Stomach smooth muscle (tissue), 2 donors: ENCODE results near the gene MMP8.

Source experiments
- H3K27ac ChIP-seq: one replicate; pipeline ENCODE4 v1.7.0; 2013; ENCODE audit warnings: mild to moderate bottlenecking, low read length, inconsistent platforms
- H3K27me3 ChIP-seq, 2 donors: one replicate each; pipeline ENCODE4 v1.7.0; 2013; ENCODE audit warnings: low read length in 2 of 2; ENCODE audit not compliant: insufficient read depth in 2 of 2, control insufficient read depth in 1 of 2
- H3K36me3 ChIP-seq, 2 donors: one replicate each; pipeline ENCODE4 v1.7.0; 2013; ENCODE audit warnings: low read length in 2 of 2; ENCODE audit not compliant: control insufficient read depth in 2 of 2, insufficient read depth in 2 of 2
- H3K4me1 ChIP-seq: one replicate; pipeline ENCODE4 v1.7.0; 2013; ENCODE audit warnings: low read length; ENCODE audit not compliant: control insufficient read depth, insufficient read depth
- H3K4me3 ChIP-seq, 2 donors: one replicate each; pipeline ENCODE4 v1.7.0; 2013; ENCODE audit warnings: low read length in 2 of 2
- H3K9ac ChIP-seq, 2 donors: one replicate each; pipeline ENCODE4 v1.7.0; 2013; ENCODE audit warnings: low read length in 2 of 2, mild to moderate bottlenecking in 1 of 2
- H3K9me3 ChIP-seq, 2 donors: one replicate each; pipeline ENCODE4 v1.7.0; 2013; ENCODE audit warnings: low read length in 2 of 2; ENCODE audit not compliant: control insufficient read depth in 2 of 2
- donor health status: healthy.
- donor health status: Pancreatic carcinoma.

The MMP8 gene, protein sequence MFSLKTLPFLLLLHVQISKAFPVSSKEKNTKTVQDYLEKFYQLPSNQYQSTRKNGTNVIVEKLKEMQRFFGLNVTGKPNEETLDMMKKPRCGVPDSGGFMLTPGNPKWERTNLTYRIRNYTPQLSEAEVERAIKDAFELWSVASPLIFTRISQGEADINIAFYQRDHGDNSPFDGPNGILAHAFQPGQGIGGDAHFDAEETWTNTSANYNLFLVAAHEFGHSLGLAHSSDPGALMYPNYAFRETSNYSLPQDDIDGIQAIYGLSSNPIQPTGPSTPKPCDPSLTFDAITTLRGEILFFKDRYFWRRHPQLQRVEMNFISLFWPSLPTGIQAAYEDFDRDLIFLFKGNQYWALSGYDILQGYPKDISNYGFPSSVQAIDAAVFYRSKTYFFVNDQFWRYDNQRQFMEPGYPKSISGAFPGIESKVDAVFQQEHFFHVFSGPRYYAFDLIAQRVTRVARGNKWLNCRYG

DNA sequence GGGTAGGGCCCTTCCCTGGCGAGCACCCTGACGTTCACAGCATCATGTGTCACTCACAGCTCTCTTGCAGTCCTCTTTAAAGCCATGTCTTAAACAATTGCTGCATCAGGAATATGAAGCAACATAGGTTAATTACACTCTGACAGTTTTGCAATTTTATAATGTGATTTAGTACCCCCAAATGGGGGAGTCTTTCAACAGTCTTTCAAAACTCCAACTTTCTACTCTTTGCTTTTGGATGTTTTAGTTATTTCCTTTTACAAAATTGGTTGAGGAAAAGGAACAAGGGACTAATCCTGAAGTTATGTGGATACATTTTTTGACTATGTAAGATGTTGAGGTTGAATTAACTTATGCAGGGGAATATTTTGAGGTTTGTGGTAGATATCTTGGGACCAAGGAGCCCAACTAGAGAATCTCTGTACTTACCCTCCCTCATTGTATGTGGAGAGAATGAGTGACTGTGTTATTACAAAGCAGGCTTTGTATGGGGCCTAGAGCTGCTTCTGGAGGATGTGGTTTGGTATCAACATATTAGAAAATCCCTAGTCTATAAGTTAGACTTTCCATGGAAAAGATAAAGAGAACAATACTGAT lies at the start of gene MMP8:
TSS of gene MMP8 (minus strand) at position 51 of the 597 bp plus-strand sequence. CDS start 99 bp downstream, outside the sequence.
- no peak within 1 kb of the TSS for H3K9ac ChIP-seq
- H3K27me3 ChIP-seq, result no peaks in the 10 kb centered on the region
- no peak within 1 kb of the TSS for H3K4me3 ChIP-seq
- no peaks in the 10 kb centered on the region for H3K36me3 ChIP-seq
- no peaks in the 10 kb centered on the region for H3K4me1 ChIP-seq
- no peak within 1 kb of the TSS for H3K27ac ChIP-seq
- H3K9me3 ChIP-seq, result peaks cover 0 to 2% of the 10 kb centered on the region in 2 donors

DNA sequence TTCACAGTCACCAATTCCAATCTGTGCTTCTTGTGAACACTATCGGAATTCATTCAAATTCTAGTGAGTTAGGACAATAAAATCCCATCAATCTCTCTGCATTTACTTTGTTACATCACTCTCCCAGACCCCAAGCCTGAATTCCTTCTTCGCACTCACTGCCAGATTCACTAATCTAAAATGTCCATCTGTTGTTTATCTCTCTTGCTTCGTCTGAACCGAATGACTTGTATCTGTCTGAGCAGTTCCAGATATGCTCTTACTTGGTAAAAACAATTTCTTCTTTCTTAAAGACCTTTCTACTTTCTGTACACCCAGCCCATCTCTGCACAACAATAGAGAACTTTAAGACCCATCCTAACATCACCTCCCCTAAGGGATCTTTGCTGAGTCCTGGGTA lies 48.6 kb upstream of the MMP8 start:
- Histone ChIP-seq H3K36me3 (no peaks in the 10 kb centered on the region), H3K4me1 (no peaks in the 10 kb centered on the region), H3K27ac (no peak overlapping the region), H3K9me3 (no peaks in the 10 kb centered on the region), H3K4me3 (no peak overlapping the region), H3K27me3 (no peaks in the 10 kb centered on the region), H3K9ac (no peak overlapping the region)

DNA sequence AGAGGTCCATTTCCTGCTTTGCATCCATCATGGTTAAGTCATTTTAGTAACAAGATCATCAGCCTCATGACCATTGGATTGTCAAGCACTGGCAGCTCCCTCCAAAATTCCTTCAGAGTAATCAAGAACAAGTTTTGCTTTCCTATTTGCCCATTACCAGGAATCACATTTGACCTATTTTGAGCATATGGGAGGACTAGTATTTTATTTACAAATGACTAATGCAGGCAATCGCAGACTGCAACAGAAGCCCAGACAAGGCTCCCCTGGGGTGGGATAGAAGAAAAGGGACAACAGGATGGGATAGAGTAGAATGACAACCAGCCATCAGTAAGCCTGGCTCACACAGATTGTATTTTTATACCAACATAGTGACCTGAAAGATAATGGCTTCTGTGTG lies 46.6 kb upstream of the MMP8 start:
- Histone ChIP-seq H3K36me3 (no peaks in the 10 kb centered on the region), H3K4me1 (no peaks in the 10 kb centered on the region), H3K4me3 (no peak overlapping the region), H3K27ac (no peak overlapping the region), H3K9ac (no peak overlapping the region), H3K27me3 (no peaks in the 10 kb centered on the region), H3K9me3 (no peaks in the 10 kb centered on the region)

DNA sequence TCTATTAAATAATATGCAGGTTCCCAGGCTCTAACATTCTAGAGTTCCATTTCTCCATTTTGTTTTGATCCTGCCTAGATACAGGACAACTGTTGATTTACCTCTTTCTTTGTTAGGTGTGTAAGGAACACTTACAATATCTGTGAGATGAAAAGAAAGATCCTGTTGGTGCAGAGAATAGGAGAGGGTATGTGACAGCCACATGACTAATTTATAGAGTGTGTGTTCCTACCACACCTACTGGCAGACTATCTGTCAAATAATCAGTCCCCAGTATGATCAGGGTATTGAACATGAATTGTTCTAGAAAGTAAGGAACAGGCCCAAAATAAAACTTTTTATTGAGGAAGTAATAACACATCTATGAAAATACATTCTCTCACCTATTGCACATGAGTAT lies 45.4 kb upstream of the MMP8 start:
- Histone ChIP-seq H3K27ac (no peak overlapping the region), H3K9me3 (no peaks in the 10 kb centered on the region), H3K36me3 (no peaks in the 10 kb centered on the region), H3K4me3 (no peak overlapping the region), H3K27me3 (no peaks in the 10 kb centered on the region), H3K9ac (no peak overlapping the region), H3K4me1 (no peaks in the 10 kb centered on the region)

DNA sequence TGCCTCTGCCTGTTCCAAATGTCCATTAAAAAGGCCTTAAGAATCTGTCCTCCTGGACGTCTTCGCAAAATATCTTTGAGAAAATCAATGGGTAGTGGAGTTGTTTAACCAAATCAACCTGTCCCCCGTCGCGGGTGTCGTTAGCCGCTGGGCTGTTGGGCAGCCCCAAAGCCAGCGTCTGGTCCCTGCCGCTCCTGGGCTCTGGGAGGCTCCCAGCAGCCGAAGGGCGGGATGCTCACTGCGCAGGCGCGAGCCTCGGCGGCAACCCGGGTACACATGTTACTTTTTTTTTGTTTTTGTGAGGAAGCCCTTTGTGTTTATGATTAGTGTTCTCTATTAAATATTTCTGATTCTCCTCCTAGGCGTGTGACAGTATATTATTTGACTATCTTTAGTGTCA lies 43.0 kb upstream of the MMP8 start:
- Histone ChIP-seq H3K4me1 (no peaks in the 10 kb centered on the region), H3K9me3 (no peaks in the 10 kb centered on the region)

DNA sequence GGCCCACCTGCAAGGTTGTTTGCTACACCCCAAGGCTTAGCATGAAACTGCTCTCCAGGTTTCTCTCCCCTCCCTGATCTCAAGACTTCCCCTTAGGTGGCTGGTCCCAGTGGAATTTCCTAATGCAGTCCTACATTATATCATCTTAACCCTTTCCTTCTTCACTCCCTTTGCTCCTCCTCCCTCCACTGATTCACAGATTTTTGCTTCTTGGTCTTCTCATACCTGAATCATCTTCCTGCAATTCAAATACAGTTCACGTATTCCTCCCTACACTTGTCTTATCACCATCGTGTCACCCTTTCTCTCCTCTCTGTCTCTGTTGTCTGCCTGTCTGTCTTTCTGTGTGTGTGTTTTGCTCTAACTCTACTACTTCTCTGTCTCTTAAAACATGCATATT lies 38.7 kb upstream of the MMP8 start:
- no peak overlapping the region for H3K27ac ChIP-seq
- H3K9ac ChIP-seq, result no peak overlapping the region
- no peaks in the 10 kb centered on the region for H3K27me3 ChIP-seq
- H3K36me3 ChIP-seq, result no peaks in the 10 kb centered on the region
- no peak overlapping the region for H3K4me3 ChIP-seq
- no peaks in the 10 kb centered on the region for H3K4me1 ChIP-seq
- H3K9me3 ChIP-seq, result no peaks in the 10 kb centered on the region

More for the DNA sequence above, 43.0 kb upstream of the MMP8 start:
- Histone ChIP-seq H3K27ac (no peak overlapping the region), H3K27me3 (no peaks in the 10 kb centered on the region), H3K4me3 (no peak overlapping the region), H3K9ac (no peak overlapping the region), H3K36me3 (no peaks in the 10 kb centered on the region)

DNA sequence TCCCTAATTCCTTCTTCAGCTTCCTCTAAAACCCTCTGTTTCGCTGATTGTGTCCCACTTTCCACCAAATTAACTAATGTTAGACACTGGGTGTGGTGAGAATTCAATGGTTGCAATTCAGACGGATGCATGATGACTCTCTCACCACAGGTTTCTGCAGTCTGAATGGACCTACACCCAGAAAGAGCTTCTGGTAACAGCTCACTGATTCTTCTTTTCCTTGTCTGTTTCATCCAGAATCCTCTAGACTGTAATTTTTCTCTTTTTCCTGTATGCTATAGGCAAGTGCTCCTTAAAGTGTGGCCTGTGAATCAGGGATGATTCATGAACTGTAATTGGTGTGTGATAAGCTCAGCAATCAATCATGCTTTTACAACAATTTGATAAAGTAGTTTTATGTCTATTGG lies 37.6 kb upstream of the MMP8 start:
- no peaks in the 10 kb centered on the region for H3K27me3 ChIP-seq
- no peaks in the 10 kb centered on the region for H3K4me1 ChIP-seq

DNA sequence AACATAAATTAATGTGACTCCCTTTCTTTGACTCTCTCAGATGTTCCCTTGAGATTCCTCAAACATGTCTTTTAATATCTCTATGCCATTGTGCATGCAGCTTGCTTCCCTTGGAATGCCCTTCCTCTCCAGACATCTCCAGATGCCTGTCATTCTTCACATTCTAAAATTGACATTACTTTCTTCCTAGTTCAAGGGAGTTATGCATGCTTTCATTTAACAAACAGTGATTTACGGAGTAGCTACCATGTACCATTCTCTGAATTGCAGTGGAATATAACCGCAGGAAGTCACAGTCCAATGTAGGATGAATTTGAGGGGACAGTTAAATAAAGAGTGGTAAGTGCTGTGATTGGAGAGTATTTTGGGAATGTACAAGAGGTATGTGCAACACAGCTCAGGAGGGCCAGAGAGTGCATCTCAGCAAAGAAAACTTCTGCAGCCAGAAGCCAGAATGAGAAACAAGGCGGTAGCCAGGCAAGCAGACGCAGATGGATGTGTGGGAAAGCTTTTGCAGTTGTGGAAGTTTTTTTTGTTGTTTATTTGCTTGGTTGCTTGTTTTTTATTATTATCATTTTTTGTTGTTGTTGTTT lies 37.0 kb upstream of the MMP8 start:
- no peak overlapping the region for H3K9ac ChIP-seq
- H3K27ac ChIP-seq, result no peak overlapping the region
- H3K4me1 ChIP-seq, result no peaks in the 10 kb centered on the region
- no peak overlapping the region for H3K4me3 ChIP-seq
- no peaks in the 10 kb centered on the region for H3K9me3 ChIP-seq
- H3K36me3 ChIP-seq, result no peaks in the 10 kb centered on the region
- no peaks in the 10 kb centered on the region for H3K27me3 ChIP-seq

More for the DNA sequence above, 37.6 kb upstream of the MMP8 start:
- H3K9me3 ChIP-seq, result no peaks in the 10 kb centered on the region
- H3K4me3 ChIP-seq, result no peak overlapping the region
- H3K36me3 ChIP-seq, result no peaks in the 10 kb centered on the region
- no peak overlapping the region for H3K27ac ChIP-seq
- no peak overlapping the region for H3K9ac ChIP-seq

DNA sequence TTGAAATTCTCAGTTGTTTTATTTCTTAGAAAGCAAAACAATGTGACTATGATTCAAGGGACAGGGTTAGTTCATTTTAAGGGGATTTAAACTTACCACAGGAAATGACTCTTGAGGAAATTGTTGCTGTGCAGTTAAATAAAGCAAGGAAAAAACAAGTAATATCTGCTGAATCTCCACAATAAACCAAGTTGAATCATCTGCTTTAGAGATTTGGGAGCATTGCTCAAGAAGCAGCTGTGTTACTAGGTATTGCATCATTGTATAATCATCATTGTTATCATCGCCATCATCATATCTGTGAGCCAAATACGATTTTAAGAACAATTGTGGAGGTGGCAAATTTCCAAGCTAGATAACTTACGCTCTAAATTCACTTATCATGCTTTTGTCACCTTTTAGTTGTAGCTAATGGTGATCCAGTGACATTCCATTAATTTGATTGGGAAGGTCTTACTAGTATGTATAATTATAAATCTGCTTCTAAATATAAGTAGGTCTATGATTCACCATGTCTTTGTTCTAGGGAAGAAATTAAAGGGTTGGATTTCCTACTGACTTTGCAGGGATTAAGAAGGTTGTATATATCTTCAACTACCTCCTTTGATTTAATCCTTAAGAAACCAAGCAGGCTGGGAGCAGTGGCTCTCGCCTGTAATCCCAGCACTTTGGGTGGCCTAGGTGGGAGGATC lies 35.7 kb upstream of the MMP8 start:
- Histone ChIP-seq H3K4me1 (no peaks in the 10 kb centered on the region), H3K27ac (no peak overlapping the region)

DNA sequence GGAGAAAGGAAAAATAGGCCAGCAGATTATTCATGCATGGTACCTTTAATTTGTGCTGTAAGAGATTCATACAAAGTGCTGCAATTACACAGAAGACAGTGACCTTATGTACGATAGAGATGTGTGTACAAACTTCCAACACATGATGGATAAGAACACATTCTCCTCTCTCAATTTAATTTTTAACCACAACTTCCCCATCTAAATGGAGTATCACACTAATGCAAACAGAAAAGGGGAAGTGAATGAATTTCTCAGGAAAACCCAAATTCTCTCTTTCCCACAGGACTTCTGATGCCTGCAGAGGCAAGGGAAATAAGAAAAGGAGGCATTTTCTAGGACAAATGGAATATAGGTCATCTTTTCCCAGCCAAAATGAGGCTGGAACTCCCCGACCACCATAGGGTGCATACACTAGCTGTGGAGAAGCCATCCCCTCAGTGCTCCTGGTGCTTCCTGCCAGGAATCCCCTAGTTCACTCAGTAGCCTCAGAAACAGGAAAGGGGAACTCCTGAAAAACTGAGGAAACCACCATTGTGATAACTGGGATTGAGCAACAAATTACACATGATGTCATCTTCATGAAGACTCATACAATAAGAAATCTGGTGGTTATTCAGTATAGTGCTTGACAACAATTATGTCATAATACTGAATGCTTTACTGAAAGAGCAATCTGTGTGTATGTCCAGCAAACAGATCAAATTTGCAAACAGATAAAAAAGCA lies 33.2 kb upstream of the MMP8 start:
- Histone ChIP-seq H3K9ac (no peak overlapping the region), H3K4me3 (no peak overlapping the region), H3K27ac (no peak overlapping the region), H3K4me1 (no peaks in the 10 kb centered on the region), H3K9me3 (no peaks in the 10 kb centered on the region), H3K27me3 (no peaks in the 10 kb centered on the region), H3K36me3 (no peaks in the 10 kb centered on the region)

More for the DNA sequence above, 35.7 kb upstream of the MMP8 start:
- Histone ChIP-seq H3K9ac (no peak overlapping the region), H3K4me3 (no peak overlapping the region), H3K36me3 (no peaks in the 10 kb centered on the region), H3K27me3 (no peaks in the 10 kb centered on the region), H3K9me3 (no peaks in the 10 kb centered on the region)
